ENCODE measurements around the gene GOLGA6A. TPM values are rescaled to one million over a fixed set of nuclear protein-coding genes. Genes with fewer than 3 reads are reported as not detected.

GOLGA6A gene
- total and polyA plus RNA-seq, 2 of the 13 experiments (the other 11 are each of a cell fraction or from before 2014, with no cell fraction given) = 0.04 to 0.22 TPM

DNA sequence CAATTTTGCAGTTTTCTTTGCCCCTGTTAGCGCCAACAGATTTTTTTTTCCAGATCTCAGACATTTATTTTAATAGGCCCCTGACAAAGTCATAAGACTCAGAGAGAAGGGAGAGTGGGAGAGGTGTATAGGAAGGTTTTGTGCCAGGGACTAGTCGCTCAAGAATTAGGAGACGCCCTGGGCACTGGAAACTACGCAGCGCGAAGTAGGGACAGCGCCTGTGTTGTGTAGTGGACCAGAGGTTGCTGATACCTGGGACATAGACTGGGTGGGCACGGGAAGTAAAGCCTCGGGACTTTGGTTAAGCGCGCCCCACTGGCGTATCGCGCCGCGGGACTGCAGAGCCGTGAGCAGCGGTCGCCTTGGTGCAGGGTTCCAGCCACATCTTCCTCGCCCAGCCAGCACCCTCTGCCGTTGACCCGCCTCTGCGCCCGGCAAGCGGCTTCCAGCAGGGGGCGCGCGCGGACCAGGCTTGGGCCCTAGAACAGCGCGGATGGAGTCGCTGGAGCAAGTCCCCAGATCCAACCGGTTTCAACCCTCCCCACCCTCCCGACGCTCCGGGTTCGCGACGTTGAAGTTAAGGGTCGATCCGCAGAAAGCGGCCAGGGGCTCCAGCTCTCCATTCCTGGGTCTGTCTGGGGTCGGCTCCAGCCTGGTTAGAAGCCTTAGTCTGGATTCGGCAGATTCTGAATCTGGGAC, 45.1 kb upstream of the GOLGA6A start (continued):
- TF ChIP-seq, protein P1, sequence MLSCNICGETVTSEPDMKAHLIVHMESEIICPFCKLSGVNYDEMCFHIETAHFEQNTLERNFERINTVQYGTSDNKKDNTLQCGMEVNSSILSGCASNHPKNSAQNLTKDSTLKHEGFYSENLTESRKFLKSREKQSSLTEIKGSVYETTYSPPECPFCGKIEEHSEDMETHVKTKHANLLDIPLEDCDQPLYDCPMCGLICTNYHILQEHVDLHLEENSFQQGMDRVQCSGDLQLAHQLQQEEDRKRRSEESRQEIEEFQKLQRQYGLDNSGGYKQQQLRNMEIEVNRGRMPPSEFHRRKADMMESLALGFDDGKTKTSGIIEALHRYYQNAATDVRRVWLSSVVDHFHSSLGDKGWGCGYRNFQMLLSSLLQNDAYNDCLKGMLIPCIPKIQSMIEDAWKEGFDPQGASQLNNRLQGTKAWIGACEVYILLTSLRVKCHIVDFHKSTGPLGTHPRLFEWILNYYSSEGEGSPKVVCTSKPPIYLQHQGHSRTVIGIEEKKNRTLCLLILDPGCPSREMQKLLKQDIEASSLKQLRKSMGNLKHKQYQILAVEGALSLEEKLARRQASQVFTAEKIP (CRISPR knock-in tag; IDR thresholded peaks at IDR 0.05; ENCODE audit: borderline replicate concordance) = no peak
- TF ChIP-seq ZNF33A (CRISPR knock-in tag; IDR thresholded peaks at IDR 0.05; ENCODE audit: borderline replicate concordance) (no peak), ZNF607 (CRISPR knock-in tag; IDR thresholded peaks at IDR 0.05; ENCODE audit: borderline replicate concordance) (no peak), ZNF451 (CRISPR knock-in tag; IDR thresholded peaks at IDR 0.05) (no peak), KMT2B (CRISPR knock-in tag; IDR thresholded peaks at IDR 0.05) (0 out of 2 replicates have a peak, but pooled peaks have one; percentile 29), GATAD2A (CRISPR knock-in tag; IDR thresholded peaks at IDR 0.05) (no peak), MEF2D (CRISPR knock-in tag; IDR thresholded peaks at IDR 0.05) (no peak)
- TF ChIP-seq, protein P2, sequence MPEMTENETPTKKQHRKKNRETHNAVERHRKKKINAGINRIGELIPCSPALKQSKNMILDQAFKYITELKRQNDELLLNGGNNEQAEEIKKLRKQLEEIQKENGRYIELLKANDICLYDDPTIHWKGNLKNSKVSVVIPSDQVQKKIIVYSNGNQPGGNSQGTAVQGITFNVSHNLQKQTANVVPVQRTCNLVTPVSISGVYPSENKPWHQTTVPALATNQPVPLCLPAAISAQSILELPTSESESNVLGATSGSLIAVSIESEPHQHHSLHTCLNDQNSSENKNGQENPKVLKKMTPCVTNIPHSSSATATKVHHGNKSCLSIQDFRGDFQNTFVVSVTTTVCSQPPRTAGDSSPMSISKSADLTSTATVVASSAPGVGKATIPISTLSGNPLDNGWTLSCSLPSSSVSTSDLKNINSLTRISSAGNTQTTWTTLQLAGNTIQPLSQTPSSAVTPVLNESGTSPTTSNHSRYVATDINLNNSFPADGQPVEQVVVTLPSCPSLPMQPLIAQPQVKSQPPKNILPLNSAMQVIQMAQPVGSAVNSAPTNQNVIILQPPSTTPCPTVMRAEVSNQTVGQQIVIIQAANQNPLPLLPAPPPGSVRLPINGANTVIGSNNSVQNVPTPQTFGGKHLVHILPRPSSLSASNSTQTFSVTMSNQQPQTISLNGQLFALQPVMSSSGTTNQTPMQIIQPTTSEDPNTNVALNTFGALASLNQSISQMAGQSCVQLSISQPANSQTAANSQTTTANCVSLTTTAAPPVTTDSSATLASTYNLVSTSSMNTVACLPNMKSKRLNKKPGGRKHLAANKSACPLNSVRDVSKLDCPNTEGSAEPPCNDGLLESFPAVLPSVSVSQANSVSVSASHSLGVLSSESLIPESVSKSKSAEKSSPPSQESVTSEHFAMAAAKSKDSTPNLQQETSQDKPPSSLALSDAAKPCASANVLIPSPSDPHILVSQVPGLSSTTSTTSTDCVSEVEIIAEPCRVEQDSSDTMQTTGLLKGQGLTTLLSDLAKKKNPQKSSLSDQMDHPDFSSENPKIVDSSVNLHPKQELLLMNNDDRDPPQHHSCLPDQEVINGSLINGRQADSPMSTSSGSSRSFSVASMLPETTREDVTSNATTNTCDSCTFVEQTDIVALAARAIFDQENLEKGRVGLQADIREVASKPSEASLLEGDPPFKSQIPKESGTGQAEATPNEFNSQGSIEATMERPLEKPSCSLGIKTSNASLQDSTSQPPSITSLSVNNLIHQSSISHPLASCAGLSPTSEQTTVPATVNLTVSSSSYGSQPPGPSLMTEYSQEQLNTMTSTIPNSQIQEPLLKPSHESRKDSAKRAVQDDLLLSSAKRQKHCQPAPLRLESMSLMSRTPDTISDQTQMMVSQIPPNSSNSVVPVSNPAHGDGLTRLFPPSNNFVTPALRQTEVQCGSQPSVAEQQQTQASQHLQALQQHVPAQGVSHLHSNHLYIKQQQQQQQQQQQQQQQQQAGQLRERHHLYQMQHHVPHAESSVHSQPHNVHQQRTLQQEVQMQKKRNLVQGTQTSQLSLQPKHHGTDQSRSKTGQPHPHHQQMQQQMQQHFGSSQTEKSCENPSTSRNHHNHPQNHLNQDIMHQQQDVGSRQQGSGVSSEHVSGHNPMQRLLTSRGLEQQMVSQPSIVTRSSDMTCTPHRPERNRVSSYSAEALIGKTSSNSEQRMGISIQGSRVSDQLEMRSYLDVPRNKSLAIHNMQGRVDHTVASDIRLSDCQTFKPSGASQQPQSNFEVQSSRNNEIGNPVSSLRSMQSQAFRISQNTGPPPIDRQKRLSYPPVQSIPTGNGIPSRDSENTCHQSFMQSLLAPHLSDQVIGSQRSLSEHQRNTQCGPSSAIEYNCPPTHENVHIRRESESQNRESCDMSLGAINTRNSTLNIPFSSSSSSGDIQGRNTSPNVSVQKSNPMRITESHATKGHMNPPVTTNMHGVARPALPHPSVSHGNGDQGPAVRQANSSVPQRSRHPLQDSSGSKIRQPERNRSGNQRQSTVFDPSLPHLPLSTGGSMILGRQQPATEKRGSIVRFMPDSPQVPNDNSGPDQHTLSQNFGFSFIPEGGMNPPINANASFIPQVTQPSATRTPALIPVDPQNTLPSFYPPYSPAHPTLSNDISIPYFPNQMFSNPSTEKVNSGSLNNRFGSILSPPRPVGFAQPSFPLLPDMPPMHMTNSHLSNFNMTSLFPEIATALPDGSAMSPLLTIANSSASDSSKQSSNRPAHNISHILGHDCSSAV (CRISPR knock-in tag; IDR thresholded peaks at IDR 0.05; ENCODE audit: borderline replicate concordance) = no peak
- TF ChIP-seq, protein P3, sequence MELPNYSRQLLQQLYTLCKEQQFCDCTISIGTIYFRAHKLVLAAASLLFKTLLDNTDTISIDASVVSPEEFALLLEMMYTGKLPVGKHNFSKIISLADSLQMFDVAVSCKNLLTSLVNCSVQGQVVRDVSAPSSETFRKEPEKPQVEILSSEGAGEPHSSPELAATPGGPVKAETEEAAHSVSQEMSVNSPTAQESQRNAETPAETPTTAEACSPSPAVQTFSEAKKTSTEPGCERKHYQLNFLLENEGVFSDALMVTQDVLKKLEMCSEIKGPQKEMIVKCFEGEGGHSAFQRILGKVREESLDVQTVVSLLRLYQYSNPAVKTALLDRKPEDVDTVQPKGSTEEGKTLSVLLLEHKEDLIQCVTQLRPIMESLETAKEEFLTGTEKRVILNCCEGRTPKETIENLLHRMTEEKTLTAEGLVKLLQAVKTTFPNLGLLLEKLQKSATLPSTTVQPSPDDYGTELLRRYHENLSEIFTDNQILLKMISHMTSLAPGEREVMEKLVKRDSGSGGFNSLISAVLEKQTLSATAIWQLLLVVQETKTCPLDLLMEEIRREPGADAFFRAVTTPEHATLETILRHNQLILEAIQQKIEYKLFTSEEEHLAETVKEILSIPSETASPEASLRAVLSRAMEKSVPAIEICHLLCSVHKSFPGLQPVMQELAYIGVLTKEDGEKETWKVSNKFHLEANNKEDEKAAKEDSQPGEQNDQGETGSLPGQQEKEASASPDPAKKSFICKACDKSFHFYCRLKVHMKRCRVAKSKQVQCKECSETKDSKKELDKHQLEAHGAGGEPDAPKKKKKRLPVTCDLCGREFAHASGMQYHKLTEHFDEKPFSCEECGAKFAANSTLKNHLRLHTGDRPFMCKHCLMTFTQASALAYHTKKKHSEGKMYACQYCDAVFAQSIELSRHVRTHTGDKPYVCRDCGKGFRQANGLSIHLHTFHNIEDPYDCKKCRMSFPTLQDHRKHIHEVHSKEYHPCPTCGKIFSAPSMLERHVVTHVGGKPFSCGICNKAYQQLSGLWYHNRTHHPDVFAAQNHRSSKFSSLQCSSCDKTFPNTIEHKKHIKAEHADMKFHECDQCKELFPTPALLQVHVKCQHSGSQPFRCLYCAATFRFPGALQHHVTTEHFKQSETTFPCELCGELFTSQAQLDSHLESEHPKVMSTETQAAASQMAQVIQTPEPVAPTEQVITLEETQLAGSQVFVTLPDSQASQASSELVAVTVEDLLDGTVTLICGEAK (IDR thresholded peaks at IDR 0.05) = no peak
- TF ChIP-seq, protein P3 (CRISPR knock-in tag; IDR thresholded peaks at IDR 0.05) = no peak

All from HepG2 (cell line).